Measurements from ENCODE around the gene GARNL3. TPM values are rescaled to one million over a fixed set of nuclear protein-coding genes. Genes with fewer than 3 reads are reported as not detected.
A peak's percentile ranks its signal among the peaks of the same experiment; 100 is the strongest.

Gene GARNL3
- total and polyA plus RNA-seq, 2 of the 13 experiments (the other 11 are each of a cell fraction or from before 2014, with no cell fraction given): 3.9 to 11.0 TPM

GRCh38 chr9:127224178-127224882 lies 40.2 kb upstream of the GARNL3 start (continued):
- TF ChIP-seq ZNF280D (CRISPR knock-in tag; IDR thresholded peaks at IDR 0.05) (peak; percentile 59; the same call in 1 of the 2 replicates), ZSCAN20 (CRISPR knock-in tag; IDR thresholded peaks at IDR 0.05; ENCODE audit: borderline replicate concordance) (no peak), ZFX (CRISPR knock-in tag; IDR thresholded peaks at IDR 0.05; ENCODE audit: low read depth) (peak; percentile 92), ZNF703 (CRISPR knock-in tag; IDR thresholded peaks at IDR 0.05; ENCODE audit: borderline replicate concordance) (no peak), GATA4 (IDR thresholded peaks at IDR 0.05; ENCODE audit: borderline replicate concordance, low read depth) (no peak), ZNF747 (CRISPR knock-in tag; IDR thresholded peaks at IDR 0.05; ENCODE audit: borderline replicate concordance) (peak; percentile 43; the same call in 1 of the 2 replicates), SOX6 (IDR thresholded peaks at IDR 0.05) (no peak), SOX6 (CRISPR knock-in tag; IDR thresholded peaks at IDR 0.05) (peak; percentile 49; the same call in 1 of the 2 replicates), TFAP4 (IDR thresholded peaks at IDR 0.05; ENCODE audit: borderline replicate concordance, low read depth) (no peak), ETV5 (CRISPR knock-in tag; IDR thresholded peaks at IDR 0.05; ENCODE audit: borderline replicate concordance) (peak; percentile 46), FOXA1 (IDR thresholded peaks at IDR 0.05) (no peak), FOXA1 (CRISPR knock-in tag; IDR thresholded peaks at IDR 0.05) (no peak), ARID4A (CRISPR knock-in tag; IDR thresholded peaks at IDR 0.05; ENCODE audit: borderline replicate concordance) (peak; percentile 53; the same call in 1 of the 2 replicates), HOXA7 (CRISPR knock-in tag; IDR thresholded peaks at IDR 0.05) (no peak), SAP130 (CRISPR knock-in tag; IDR thresholded peaks at IDR 0.05; ENCODE audit: low read depth) (peak; percentile 69), SSRP1 (CRISPR knock-in tag; IDR thresholded peaks at IDR 0.05) (no peak), MAFF (IDR thresholded peaks at IDR 0.05; ENCODE audit: low read depth, low read length) (no peak), ZSCAN9 (CRISPR knock-in tag; IDR thresholded peaks at IDR 0.05; ENCODE audit: borderline replicate concordance) (no peak), FOSL1 (CRISPR knock-in tag; IDR thresholded peaks at IDR 0.05; ENCODE audit: borderline replicate concordance) (no peak), PITX1 (CRISPR knock-in tag; IDR thresholded peaks at IDR 0.05) (peak; percentile 27; the same call in 1 of the 2 replicates), ZNF234 (CRISPR knock-in tag; conservative IDR thresholded peaks at IDR 0.05) (no peak)
